Neural progenitor cell (in vitro differentiated cells): ENCODE results near the gene GATAD2B.

ENCODE experiments used
- EZH2 ChIP-seq: fragments of 200-600 bp; sonication (generic); IDR thresholded peaks from 2 replicates; pipeline ENCODE4 v1.6.1; 2017; ENCODE audit warnings: antibody characterized with exemption, mild to moderate bottlenecking, moderate library complexity
- TF ChIP-seq, protein P1 (sequence below): fragments of 200-600 bp; sonication (generic); IDR thresholded peaks from 2 replicates; pipeline ENCODE4 v1.5.1; 2017; ENCODE audit warnings: antibody characterized with exemption, mild to moderate bottlenecking

DNA sequence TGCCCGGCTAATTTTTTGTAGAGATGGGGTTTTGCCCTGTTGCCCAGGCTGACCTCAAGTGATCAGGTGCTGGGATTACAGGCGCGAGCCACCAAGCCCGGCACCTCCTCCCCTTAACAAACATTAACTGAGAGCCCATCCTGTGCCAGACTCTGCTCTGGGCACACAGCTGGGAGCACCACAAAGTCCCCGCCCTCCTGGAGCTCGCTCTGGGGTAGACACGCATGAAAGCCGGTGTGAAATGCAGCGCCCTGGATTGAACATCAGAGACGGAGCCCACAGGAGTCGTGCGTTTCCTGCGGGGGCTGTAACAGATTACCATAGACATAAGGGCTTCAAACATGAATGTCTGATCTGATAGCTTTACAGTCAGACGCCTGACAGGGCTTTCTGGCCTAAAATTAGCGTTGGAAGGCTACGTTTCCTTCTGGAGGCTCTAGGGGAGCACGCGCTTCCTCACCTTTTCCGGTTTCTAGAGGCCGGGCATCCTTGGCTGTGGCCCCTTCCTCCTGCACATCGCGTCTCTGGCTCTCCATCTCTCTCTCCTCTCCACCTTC is 133.2 kb downstream of the GATAD2B start:
- TF ChIP-seq, protein P1, sequence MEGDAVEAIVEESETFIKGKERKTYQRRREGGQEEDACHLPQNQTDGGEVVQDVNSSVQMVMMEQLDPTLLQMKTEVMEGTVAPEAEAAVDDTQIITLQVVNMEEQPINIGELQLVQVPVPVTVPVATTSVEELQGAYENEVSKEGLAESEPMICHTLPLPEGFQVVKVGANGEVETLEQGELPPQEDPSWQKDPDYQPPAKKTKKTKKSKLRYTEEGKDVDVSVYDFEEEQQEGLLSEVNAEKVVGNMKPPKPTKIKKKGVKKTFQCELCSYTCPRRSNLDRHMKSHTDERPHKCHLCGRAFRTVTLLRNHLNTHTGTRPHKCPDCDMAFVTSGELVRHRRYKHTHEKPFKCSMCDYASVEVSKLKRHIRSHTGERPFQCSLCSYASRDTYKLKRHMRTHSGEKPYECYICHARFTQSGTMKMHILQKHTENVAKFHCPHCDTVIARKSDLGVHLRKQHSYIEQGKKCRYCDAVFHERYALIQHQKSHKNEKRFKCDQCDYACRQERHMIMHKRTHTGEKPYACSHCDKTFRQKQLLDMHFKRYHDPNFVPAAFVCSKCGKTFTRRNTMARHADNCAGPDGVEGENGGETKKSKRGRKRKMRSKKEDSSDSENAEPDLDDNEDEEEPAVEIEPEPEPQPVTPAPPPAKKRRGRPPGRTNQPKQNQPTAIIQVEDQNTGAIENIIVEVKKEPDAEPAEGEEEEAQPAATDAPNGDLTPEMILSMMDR = no peak
- no peak for TF ChIP-seq EZH2
